CD4-positive, alpha-beta T cell (primary cell): ENCODE results near the gene VPREB1. TPM values are rescaled to one million over a fixed set of nuclear protein-coding genes. Genes with fewer than 3 reads are reported as not detected.
A peak's percentile ranks its signal among the peaks of the same experiment; 100 is the strongest.

Source experiments
- ATAC-seq: fragments of 200-7000 bp; cut with Tn5 transposase; one replicate; pipeline ENCODE4 v1.10.0; 2022; ENCODE audit warnings: mild to moderate bottlenecking; ENCODE audit not compliant: poor library complexity
- CTCF ChIA-PET: fragments of 350-600 bp; sonication (Branson Sonifier 250); formaldehyde crosslinking; loops from one replicate; lab custom pipeline; 2021; ENCODE audit warnings: antibody characterized with exemption, inconsistent platforms; lab: Charles Lee
- POLR2A ChIA-PET: fragments of 350-600 bp; sonication (Branson Sonifier 250); formaldehyde crosslinking; loops from one replicate; lab custom pipeline; 2021; ENCODE audit warnings: antibody characterized with exemption, inconsistent platforms; lab: Charles Lee
- DNase-seq, 14 experiments: peaks; one replicate each; pipeline ENCODE4 v3.0.0-alpha.2; 2013 to 2020; ENCODE audit warnings: mixed read lengths in 2 of 14
- H3K27ac ChIP-seq, 2 donors: one replicate each; pipeline versions ENCODE4 v1.5.1 to v1.7.0; 2013; ENCODE audit warnings: low read length in 2 of 2, low read depth in 1 of 2, mild to moderate bottlenecking in 1 of 2
- H3K27me3 ChIP-seq, 2 experiments: 1 replicate in 1 of 2; 2 replicates in 1 of 2; pipeline versions ENCODE4 v1.6.1 to v1.7.0; 2013; ENCODE audit warnings: low read length in 2 of 2, control low read depth in 1 of 2, mild to moderate bottlenecking in 1 of 2, moderate library complexity in 1 of 2; ENCODE audit not compliant: insufficient read depth in 2 of 2, control insufficient read depth in 1 of 2
- H3K36me3 ChIP-seq: one replicate; pipeline ENCODE4 v1.6.1; 2013; ENCODE audit warnings: low read length, control low read depth; ENCODE audit not compliant: insufficient read depth
- H3K4me1 ChIP-seq: one replicate; pipeline ENCODE4 v1.6.1; 2013; ENCODE audit warnings: low read length, control low read depth; ENCODE audit not compliant: insufficient read depth
- H3K4me3 ChIP-seq: one replicate; pipeline ENCODE4 v1.5.1; 2013; ENCODE audit warnings: mild to moderate bottlenecking, low read length, moderate library complexity
- H3K9me3 ChIP-seq, 2 experiments: 1 replicate in 1 of 2; 2 replicates in 1 of 2; pipeline versions ENCODE4 v1.6.1 to v1.7.0; 2013; ENCODE audit warnings: low read length in 2 of 2, mild to moderate bottlenecking in 2 of 2, control low read depth in 1 of 2, moderate library complexity in 1 of 2; ENCODE audit not compliant: control insufficient read depth in 1 of 2, insufficient read depth in 1 of 2
- H3K27ac Mint-ChIP-seq: one replicate; pipeline ENCODE4 v1.8.0; 2020; ENCODE audit warnings: mixed read lengths
- H3K27me3 Mint-ChIP-seq: one replicate; pipeline ENCODE4 v1.8.0; 2021; ENCODE audit warnings: mixed read lengths
- H3K36me3 Mint-ChIP-seq: one replicate; pipeline ENCODE4 v1.8.0; 2021; ENCODE audit warnings: low read depth, mixed read lengths
- H3K4me1 Mint-ChIP-seq: one replicate; pipeline ENCODE4 v1.8.0; 2021; ENCODE audit warnings: low read depth, mixed read lengths
- H3K4me3 Mint-ChIP-seq: one replicate; pipeline ENCODE4 v1.8.0; 2020; ENCODE audit warnings: mild to moderate bottlenecking, mixed read lengths
- H3K9me3 Mint-ChIP-seq: one replicate; pipeline ENCODE4 v1.8.0; 2020; ENCODE audit warnings: mixed read lengths
- intact Hi-C, 2 experiments: fragments of 100-400 bp; cut with DNase I in 1 of 2; cut with micrococcal nuclease in 1 of 2; formaldehyde crosslinking; loops; one replicate each; pipeline versions ENCODE4 v1.15.1 to v1.9.0; 2023 to 2025; cut with DNase I, micrococcal nuclease
- total RNA-seq, 174 experiments: library from RNA in 2 of 174; stranded (reverse) in 2 of 174; gene quantifications; one replicate each; pipeline ENCODE4 v1.2.3 and lab custom pipeline; 2021 to 2026
- TF ChIP-seq, protein P1 (sequence below): fragments of 200-600 bp; IDR thresholded peaks from one replicate; pipeline ENCODE4 v1.8.0; 2022; ENCODE audit warnings: antibody characterized with exemption, mild to moderate bottlenecking

The VPREB1 gene
- total RNA-seq, 2 experiments from 2014 or later = not detected

GRCh38 chr22:22210375-22210774 lies 34.2 kb upstream of the VPREB1 start:
- ATAC-seq (peak; percentile 65), DNase-seq (peak in 7 of 14 experiments; percentile 15 to 58 (median 23))
- intact Hi-C loops = no loop called here
- H3K27ac Mint-ChIP-seq = peak overlapping the region; percentile 80
- H3K4me1 Mint-ChIP-seq = peaks cover 33% of the 10 kb centered on the region
- no peaks in the 10 kb centered on the region for H3K27me3 ChIP-seq
- peaks cover 18% of the 10 kb centered on the region for H3K4me1 ChIP-seq
- no peaks in the 10 kb centered on the region for H3K27me3 Mint-ChIP-seq
- H3K4me3 ChIP-seq = no peak overlapping the region
- no peaks in the 10 kb centered on the region for H3K36me3 Mint-ChIP-seq
- no peaks in the 10 kb centered on the region for H3K9me3 Mint-ChIP-seq
- TF ChIP-seq, protein P1, sequence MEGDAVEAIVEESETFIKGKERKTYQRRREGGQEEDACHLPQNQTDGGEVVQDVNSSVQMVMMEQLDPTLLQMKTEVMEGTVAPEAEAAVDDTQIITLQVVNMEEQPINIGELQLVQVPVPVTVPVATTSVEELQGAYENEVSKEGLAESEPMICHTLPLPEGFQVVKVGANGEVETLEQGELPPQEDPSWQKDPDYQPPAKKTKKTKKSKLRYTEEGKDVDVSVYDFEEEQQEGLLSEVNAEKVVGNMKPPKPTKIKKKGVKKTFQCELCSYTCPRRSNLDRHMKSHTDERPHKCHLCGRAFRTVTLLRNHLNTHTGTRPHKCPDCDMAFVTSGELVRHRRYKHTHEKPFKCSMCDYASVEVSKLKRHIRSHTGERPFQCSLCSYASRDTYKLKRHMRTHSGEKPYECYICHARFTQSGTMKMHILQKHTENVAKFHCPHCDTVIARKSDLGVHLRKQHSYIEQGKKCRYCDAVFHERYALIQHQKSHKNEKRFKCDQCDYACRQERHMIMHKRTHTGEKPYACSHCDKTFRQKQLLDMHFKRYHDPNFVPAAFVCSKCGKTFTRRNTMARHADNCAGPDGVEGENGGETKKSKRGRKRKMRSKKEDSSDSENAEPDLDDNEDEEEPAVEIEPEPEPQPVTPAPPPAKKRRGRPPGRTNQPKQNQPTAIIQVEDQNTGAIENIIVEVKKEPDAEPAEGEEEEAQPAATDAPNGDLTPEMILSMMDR = no peak
- ChIA-PET CTCF (interaction anchor here (1.6 to 1.7 kb wide), 2 partner anchors 15 to 25 kb away, joined by 6 read pairs; no protein-coding TSS in a partner anchor), POLR2A (no interaction called here)
- H3K27ac ChIP-seq = peak overlapping the region in 1 of 2 donors; percentile 54
- no peak overlapping the region for H3K4me3 Mint-ChIP-seq
- H3K36me3 ChIP-seq = no peaks in the 10 kb centered on the region
- no peaks in the 10 kb centered on the region for H3K9me3 ChIP-seq

- H3K4me3 Mint-ChIP-seq = no peak overlapping the region
- TF ChIP-seq, protein P1 = no peak
- no peaks in the 10 kb centered on the region for H3K27me3 Mint-ChIP-seq
- intact Hi-C loops = no loop called here
- no peaks in the 10 kb centered on the region for H3K27me3 ChIP-seq
- peaks cover 33% of the 10 kb centered on the region for H3K4me1 Mint-ChIP-seq
- H3K9me3 ChIP-seq = no peaks in the 10 kb centered on the region
- ChIA-PET CTCF (interaction anchor here (1.6 to 1.7 kb wide), 2 partner anchors 16 to 24 kb away, joined by 6 read pairs; no protein-coding TSS in a partner anchor), POLR2A (interaction anchor here (0.6 kb wide), 1 partner anchor 25 kb away, joined by 3 read pairs; no protein-coding TSS in a partner anchor)
- peaks cover 18% of the 10 kb centered on the region for H3K4me1 ChIP-seq
- peak overlapping the region in 1 of 2 donors; percentile 54 for H3K27ac ChIP-seq
- DNase-seq (no peak), ATAC-seq (no peak)
- no peaks in the 10 kb centered on the region for H3K36me3 ChIP-seq
- no peaks in the 10 kb centered on the region for H3K9me3 Mint-ChIP-seq
- peak overlapping the region; percentile 80 for H3K27ac Mint-ChIP-seq
- no peak overlapping the region for H3K4me3 ChIP-seq
- no peaks in the 10 kb centered on the region for H3K36me3 Mint-ChIP-seq
Measured at GRCh38 chr22:22210889-22211833, 33.4 kb upstream of the VPREB1 start.

DNA sequence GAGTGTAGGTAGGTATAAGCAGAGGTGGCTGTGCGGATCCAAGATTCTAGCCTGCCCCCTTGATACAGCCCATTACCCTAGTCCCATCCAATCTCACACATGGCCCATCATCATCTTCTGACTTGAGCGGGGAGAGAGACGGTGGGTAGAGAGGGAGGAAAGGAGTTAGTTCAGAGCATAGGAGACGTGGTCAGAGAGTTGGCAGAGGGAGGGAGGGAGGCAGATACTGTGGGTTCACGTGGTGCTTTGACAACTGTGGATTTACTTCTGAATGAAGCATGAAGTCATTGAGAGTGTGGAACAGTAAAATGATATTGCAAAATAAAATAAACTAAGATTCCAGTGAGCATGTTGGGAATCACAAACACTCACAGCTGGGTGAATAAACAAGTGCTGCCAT lies 31.4 kb upstream of the VPREB1 start:
- DNase-seq (no peak), ATAC-seq (no peak)
- intact Hi-C loops = no loop called here
- no peak overlapping the region for H3K27ac Mint-ChIP-seq
- no peak overlapping the region for H3K27ac ChIP-seq
- TF ChIP-seq, protein P1 = no peak
- no peaks in the 10 kb centered on the region for H3K27me3 ChIP-seq
- no peaks in the 10 kb centered on the region for H3K36me3 Mint-ChIP-seq
- POLR2A ChIA-PET = no interaction called here
- H3K4me3 ChIP-seq = no peak overlapping the region
- no peaks in the 10 kb centered on the region for H3K9me3 ChIP-seq
- H3K4me3 Mint-ChIP-seq = no peak overlapping the region
- H3K4me1 ChIP-seq = peaks cover 10% of the 10 kb centered on the region
- CTCF ChIA-PET = interaction anchor here (0.9 to 1.0 kb wide), 2 partner anchors 11 to 17 kb away, joined by 3 read pairs; no protein-coding TSS in a partner anchor
- H3K27me3 Mint-ChIP-seq = no peaks in the 10 kb centered on the region
- no peaks in the 10 kb centered on the region for H3K9me3 Mint-ChIP-seq
- peaks cover 24% of the 10 kb centered on the region for H3K4me1 Mint-ChIP-seq
- no peaks in the 10 kb centered on the region for H3K36me3 ChIP-seq
